HCT116 (cell line): Measurements from ENCODE around the gene SH3BP1. TPM values are rescaled to one million over a fixed set of nuclear protein-coding genes. Genes with fewer than 3 reads are reported as not detected.

Source experiments
- ATAC-seq: fragments of 200-7000 bp; cut with Tn5 transposase; 2 replicates; pipeline ENCODE4 v1.9.1; 2020; ENCODE audit warnings: mild to moderate bottlenecking, moderate library complexity
- BruUV-seq: library from RNA; stranded (reverse); fragments of 400-500 nt; replicated peaks from 2 replicates; lab custom pipeline; 2021; lab: Mats Ljungman, UMichigan
- CTCF ChIA-PET: fragments of 300-600 bp; sonication (Branson Sonifier 250); formaldehyde crosslinking; loops from one replicate; lab custom pipeline; 2021; ENCODE audit warnings: antibody characterized with exemption; lab: Charles Lee
- POLR2A ChIA-PET: fragments of 300-600, 350-600 bp; sonication (Branson Sonifier 250); formaldehyde crosslinking; loops from one replicate; lab custom pipeline; 2021; ENCODE audit warnings: antibody characterized with exemption; lab: Charles Lee
- RAD21 ChIA-PET, 2 experiments: fragments of 300-600 bp; sonication (Branson Sonifier 250); formaldehyde crosslinking; loops; one replicate each; lab custom pipeline; 2023; ENCODE audit warnings: low total read pairs in 2 of 2; ENCODE audit not compliant: uncharacterized antibody in 2 of 2, unreplicated experiment in 2 of 2, low non-redundant PET in 1 of 2; lab: Charles Lee
- DNase-seq: peaks from one replicate; pipeline ENCODE4 v3.0.0-alpha.2; 2010; ENCODE audit warnings: low read depth, low spot score
- H2AFZ ChIP-seq: fragments of 200-600 bp; shearing (Covaris generic), sonication (generic); 2 replicates; pipeline ENCODE4 v1.6.1; 2017; ENCODE audit warnings: low read depth, mixed run types, mixed read lengths, antibody characterized with exemption, low read length; ENCODE audit not compliant: poor library complexity, severe bottlenecking
- H3K27ac ChIP-seq: 2 replicates; pipeline ENCODE4 v1.5.1; 2012; ENCODE audit warnings: low read depth, low read length
- H3K27me3 ChIP-seq: fragments of 200-600 bp; sonication (generic); 2 replicates; pipeline ENCODE4 v1.6.1; 2016; ENCODE audit warnings: mixed run types, low read length, mixed read lengths; ENCODE audit not compliant: insufficient read depth
- H3K36me3 ChIP-seq, 2 experiments: fragments of 200-500 bp in 1 of 2; fragments of 200-600 bp in 1 of 2; sonication (Bioruptor generic) in 1 of 2; sonication (generic) in 1 of 2; 2 replicates each; pipeline versions ENCODE4 v1.5.1 to v1.6.1; 2014 to 2016; ENCODE audit warnings: low read length in 2 of 2, inconsistent platforms in 1 of 2, mixed read lengths in 1 of 2, mixed run types in 1 of 2; ENCODE audit not compliant: insufficient read depth in 2 of 2, control insufficient read depth in 1 of 2
- H3K4me1 ChIP-seq, 2 experiments: fragments of 200-600 bp in 1 of 2; sonication (generic) in 1 of 2; 2 replicates each; pipeline versions ENCODE4 v1.5.1 to v1.6.1; 2012 to 2017; ENCODE audit warnings: low read length in 2 of 2, inconsistent platforms in 1 of 2, mild to moderate bottlenecking in 1 of 2, mixed read lengths in 1 of 2, mixed run types in 1 of 2, moderate library complexity in 1 of 2; ENCODE audit not compliant: insufficient read depth in 2 of 2, control insufficient read depth in 1 of 2
- H3K4me2 ChIP-seq: fragments of 200-600 bp; sonication (generic); 2 replicates; pipeline ENCODE4 v1.6.1; 2017; ENCODE audit warnings: mixed run types, low read length, mixed read lengths
- H3K4me3 ChIP-seq, 2 experiments: fragments of 200-600 bp in 1 of 2; sonication (generic) in 1 of 2; replicated peaks in 1 of 2; 2 replicates each; pipeline ENCODE4 v1.5.1; 2011 to 2016; ENCODE audit warnings: low read length in 2 of 2, control low read depth in 1 of 2, low read depth in 1 of 2, mild to moderate bottlenecking in 1 of 2, mixed read lengths in 1 of 2, mixed run types in 1 of 2
- H3K79me2 ChIP-seq: fragments of 200-600 bp; sonication (generic); 2 replicates; pipeline ENCODE4 v1.6.1; 2017; ENCODE audit warnings: mild to moderate bottlenecking, mixed run types, low read length, moderate library complexity, mixed read lengths; ENCODE audit not compliant: insufficient read depth
- H3K9ac ChIP-seq: fragments of 200-600 bp; sonication (generic); 2 replicates; pipeline ENCODE4 v1.6.1; 2016; ENCODE audit warnings: low read length, mixed read lengths
- H3K9me2 ChIP-seq: fragments of 200-600 bp; sonication (generic), shearing (Covaris generic); 2 replicates; pipeline ENCODE4 v1.6.1; 2017; ENCODE audit warnings: mixed run types, mild to moderate bottlenecking, moderate library complexity; ENCODE audit not compliant: insufficient read depth
- H3K9me3 ChIP-seq, 2 experiments: fragments of 200-500 bp in 1 of 2; fragments of 200-600 bp in 1 of 2; sonication (Bioruptor generic) in 1 of 2; sonication (generic) in 1 of 2; 2 replicates each; pipeline ENCODE4 v1.6.1; 2014 to 2017; ENCODE audit warnings: low read length in 2 of 2, mixed read lengths in 2 of 2, inconsistent platforms in 1 of 2, low read depth in 1 of 2, mild to moderate bottlenecking in 1 of 2, mixed run types in 1 of 2, moderate library complexity in 1 of 2; ENCODE audit not compliant: control insufficient read depth in 1 of 2, insufficient read depth in 1 of 2
- H4K20me1 ChIP-seq: fragments of 200-600 bp; sonication (generic), shearing (Covaris generic); 2 replicates; pipeline ENCODE4 v1.6.1; 2017; ENCODE audit warnings: mixed run types, mild to moderate bottlenecking, moderate library complexity; ENCODE audit not compliant: insufficient read depth
- ATF3 ChIP-seq: IDR thresholded peaks from 2 replicates; pipeline ENCODE4 v1.6.1; 2012
- CBX3 ChIP-seq: IDR thresholded peaks from 2 replicates; pipeline ENCODE4 v1.6.1; 2012; ENCODE audit warnings: low read depth
- EGR1 ChIP-seq: IDR thresholded peaks from 2 replicates; pipeline ENCODE4 v1.6.1; 2012; ENCODE audit warnings: low read depth
- ELF1 ChIP-seq: IDR thresholded peaks from 2 replicates; pipeline ENCODE4 v1.6.1; 2012; ENCODE audit warnings: low read depth, borderline replicate concordance
- EZH2 ChIP-seq: fragments of 200-600 bp; sonication (generic); IDR thresholded peaks from 2 replicates; pipeline ENCODE4 v1.6.1; 2017; ENCODE audit warnings: antibody characterized with exemption, mixed run types
- EZH2phosphoT487 ChIP-seq: fragments of 200-600 bp; IDR thresholded peaks from 2 replicates; pipeline ENCODE4 v1.6.1; 2018; ENCODE audit warnings: antibody characterized with exemption, borderline replicate concordance
- POLR2A ChIP-seq: IDR thresholded peaks from 2 replicates; pipeline ENCODE4 v1.7.0; 2011; ENCODE audit warnings: borderline replicate concordance; ENCODE audit not compliant: insufficient read depth, insufficient read length; ENCODE audit errors: extremely low read depth
- POLR2AphosphoS5 ChIP-seq: IDR thresholded peaks from 2 replicates; pipeline ENCODE4 v1.6.1; 2011; ENCODE audit warnings: mild to moderate bottlenecking, low read depth, low read length, moderate library complexity
- RAD21 ChIP-seq: IDR thresholded peaks from 2 replicates; pipeline ENCODE4 v1.6.1; 2012; ENCODE audit warnings: low read depth, mild to moderate bottlenecking
- SIN3A ChIP-seq: IDR thresholded peaks from 2 replicates; pipeline ENCODE4 v1.6.1; 2012; ENCODE audit warnings: low read depth
- SRF ChIP-seq: IDR thresholded peaks from 2 replicates; pipeline ENCODE4 v1.6.1; 2012; ENCODE audit warnings: low read depth
- ZNF274 ChIP-seq: fragments of 200-500 bp; sonication (Bioruptor generic); IDR thresholded peaks from 2 replicates; pipeline ENCODE4 v1.6.1; 2014; ENCODE audit warnings: mild to moderate bottlenecking, low read depth, low read length, inconsistent platforms
- intact Hi-C: fragments of 100-400 bp; cut with micrococcal nuclease; formaldehyde crosslinking; loops from 2 replicates; pipeline ENCODE4 v1.10.0; 2022
- total RNA-seq: library from RNA; stranded (reverse); gene quantifications from one replicate; pipeline ENCODE4 v1.2.1, GENCODE V29; 2021; ENCODE audit not compliant: unreplicated experiment

Gene SH3BP1
- total RNA-seq, 1 experiment from 2014 or later = 48.4 TPM

- no peak for ATAC-seq
- H3K27me3 ChIP-seq = no peaks in the 10 kb centered on the region
- peak overlapping the region; percentile 6; the same call in 1 of the 2 replicates for H3K9ac ChIP-seq
- RAD21 ChIA-PET = interaction anchor here (0.6 to 1.7 kb wide), 7 partner anchors 15 to 53 kb away, joined by 3 to 14 read pairs (median 3); no protein-coding TSS in a partner anchor
- H4K20me1 ChIP-seq = no peaks in the 10 kb centered on the region
- no peaks in the 10 kb centered on the region for H3K79me2 ChIP-seq
- peak overlapping the region; percentile 62 for H3K4me2 ChIP-seq
- BruUV-seq = TSS peak; percentile 97
- H3K4me3 ChIP-seq = peak overlapping the region; percentile 45 to 46
- intact Hi-C loops = loop anchor here (1.0 kb wide), 2 partner anchors 15 to 53 kb away; no protein-coding TSS in a partner anchor
- H3K36me3 ChIP-seq = no peaks in the 10 kb centered on the region
- H3K27ac ChIP-seq = 0 out of 2 replicates have a peak overlapping the region, but pooled peaks have one; percentile 3
- peak overlapping the region; percentile 48 for H2AFZ ChIP-seq
- CTCF ChIA-PET = interaction anchor here (0.7 to 3.3 kb wide), 30 partner anchors 9 to 816 kb away, joined by 3 to 74 read pairs (median 5); partner anchors contain the start of genes GGA1, IFT27, LGALS1 and PDXP
- peaks cover 0 to 12% of the 10 kb centered on the region in 2 experiments; a peak in 2 of 4 replicates for H3K4me1 ChIP-seq
- no peaks in the 10 kb centered on the region for H3K9me3 ChIP-seq
- H3K9me2 ChIP-seq = no peaks in the 10 kb centered on the region
- TF ChIP-seq SRF = no peak
- no peak for TF ChIP-seq SIN3A
- no peak for TF ChIP-seq ELF1
- no peak for TF ChIP-seq ATF3
- TF ChIP-seq CBX3 = no peak
- TF ChIP-seq RAD21 = no peak
- TF ChIP-seq POLR2AphosphoS5 = no peak
- TF ChIP-seq EZH2phosphoT487 = no peak
- TF ChIP-seq EZH2 = no peak
- no peak for TF ChIP-seq EGR1
- no peak for TF ChIP-seq ZNF274
- TF ChIP-seq POLR2A = no peak
- POLR2A ChIA-PET = interaction anchor here (1.0 to 1.7 kb wide), 13 partner anchors 9 to 216 kb away, joined by 3 to 38 read pairs (median 6); partner anchors contain the start of genes GCAT, GGA1, LGALS1 and LGALS2
- no peak for DNase-seq
Measured at GRCh38 chr22:37591823-37592404, 47.6 kb upstream of the SH3BP1 start.
